Skeletal muscle tissue (tissue), 4 donors: ENCODE data around the gene TMEM240. TPM values are rescaled to one million over a fixed set of nuclear protein-coding genes. Genes with fewer than 3 reads are reported as not detected.
"Not testable (repeated sequence)": the region's sequence is repeated elsewhere in the genome, so short reads cannot be mapped to it uniquely, and the experiment has no call there.

Experiments
- H3K27ac ChIP-seq: one replicate; pipeline ENCODE4 v1.7.0; 2013; ENCODE audit warnings: mild to moderate bottlenecking, low read depth, low read length, inconsistent platforms
- H3K27me3 ChIP-seq, 3 donors: one replicate each; pipeline ENCODE4 v1.7.0; 2013; ENCODE audit warnings: low read length in 3 of 3; ENCODE audit not compliant: control insufficient read depth in 3 of 3, insufficient read depth in 3 of 3
- H3K36me3 ChIP-seq, 3 donors: one replicate each; pipeline ENCODE4 v1.7.0; 2013; ENCODE audit warnings: low read length in 3 of 3; ENCODE audit not compliant: control insufficient read depth in 3 of 3, insufficient read depth in 3 of 3
- H3K4me1 ChIP-seq, 3 donors: one replicate each; pipeline ENCODE4 v1.7.0; 2013; ENCODE audit warnings: low read length in 3 of 3, mild to moderate bottlenecking in 3 of 3; ENCODE audit not compliant: control insufficient read depth in 3 of 3, insufficient read depth in 3 of 3
- H3K4me3 ChIP-seq, 3 donors: one replicate each; pipeline ENCODE4 v1.7.0; 2013; ENCODE audit warnings: low read length in 3 of 3
- H3K9ac ChIP-seq, 3 donors: one replicate each; pipeline ENCODE4 v1.7.0; 2013; ENCODE audit warnings: low read length in 3 of 3, mild to moderate bottlenecking in 3 of 3, moderate library complexity in 2 of 3, low read depth in 1 of 3
- H3K9me3 ChIP-seq, 3 donors: one replicate each; pipeline ENCODE4 v1.7.0; 2013; ENCODE audit warnings: low read length in 3 of 3; ENCODE audit not compliant: control insufficient read depth in 3 of 3
- total RNA-seq: library from RNA; depleted of rRNA; stranded (reverse); fragments of >200 nt; gene quantifications from one replicate; pipeline ENCODE4 v1.2.3, GENCODE V29; 2014
- donor health status: Osteomylitis.

The TMEM240 gene
- total RNA-seq, 1 donor from 2014 or later: 2.1 TPM

- Histone ChIP-seq H3K36me3 (peaks cover 44 to 56% (median 46%) of the 10 kb centered on the region in 3 donors), H3K27ac (no peak overlapping the region), H3K9ac (no peak overlapping the region), H3K4me1 (no peaks in the 10 kb centered on the region), H3K4me3 (no peak overlapping the region), H3K27me3 (no peaks in the 10 kb centered on the region), H3K9me3 (no peaks in the 10 kb centered on the region)
These were observed 52.7 kb downstream of the TMEM240 start for GRCh38 chr1:1487701-1488100.

GRCh38 chr1:1485755-1486317 lies 54.6 kb downstream of the TMEM240 start:
- not testable (repeated sequence) for H3K27ac ChIP-seq, H3K4me1 ChIP-seq, H3K9ac ChIP-seq, H3K4me3 ChIP-seq, H3K27me3 ChIP-seq, H3K9me3 ChIP-seq
- peaks cover 39 to 54% (median 42%) of the 10 kb centered on the region in 3 donors for H3K36me3 ChIP-seq

GRCh38 chr1:1484976-1485750 lies 55.3 kb downstream of the TMEM240 start:
- H3K27me3 ChIP-seq, H3K9me3 ChIP-seq, H3K4me3 ChIP-seq, H3K9ac ChIP-seq, H3K4me1 ChIP-seq, H3K27ac ChIP-seq: not testable (repeated sequence)
- peaks cover 39 to 53% (median 42%) of the 10 kb centered on the region in 3 donors for H3K36me3 ChIP-seq

Other genes with a start within 250 kb of the TMEM240 start
- gene ACAP3, start 232.7 kb downstream of the TMEM240 start, total RNA-seq: 23.5 TPM
- gene PUSL1, start 232.0 kb downstream of the TMEM240 start, total RNA-seq: 4.7 TPM
- gene INTS11, start 216.0 kb downstream of the TMEM240 start, total RNA-seq: 27.1 TPM
- gene CPTP, start 215.8 kb downstream of the TMEM240 start, total RNA-seq: 8.4 TPM
- gene TAS1R3, start 209.3 kb downstream of the TMEM240 start, total RNA-seq: 1.6 TPM
- gene DVL1, start 191.2 kb downstream of the TMEM240 start, total RNA-seq: 44.9 TPM
- 60.0 TPM for gene MXRA8, start 182.1 kb downstream of the TMEM240 start, total RNA-seq
- 51.7 TPM for gene AURKAIP1, start 165.4 kb downstream of the TMEM240 start, total RNA-seq
- 55.3 TPM for gene CCNL2, start 141.3 kb downstream of the TMEM240 start, total RNA-seq
- 75.7 TPM for gene MRPL20, start 133.3 kb downstream of the TMEM240 start, total RNA-seq
- 5.7 TPM for gene ANKRD65, start 119.3 kb downstream of the TMEM240 start, total RNA-seq
- 11.0 TPM for gene VWA1, start 104.9 kb downstream of the TMEM240 start, total RNA-seq
- not detected for gene ATAD3C, start 90.9 kb downstream of the TMEM240 start, total RNA-seq
- 16.7 TPM for gene ATAD3B, start 68.9 kb downstream of the TMEM240 start, total RNA-seq
- gene ATAD3A, start 28.5 kb downstream of the TMEM240 start, total RNA-seq: 6.8 TPM
- gene SSU72, start 34.2 kb upstream of the TMEM240 start, total RNA-seq: 40.2 TPM
- gene FNDC10, start 59.5 kb upstream of the TMEM240 start, total RNA-seq: not detected
- 49.6 TPM for gene MIB2, start 74.9 kb upstream of the TMEM240 start, total RNA-seq
- 17.2 TPM for gene MMP23B, start 91.5 kb upstream of the TMEM240 start, total RNA-seq
- gene CDK11B, start 118.4 kb upstream of the TMEM240 start, total RNA-seq: 8.4 TPM
- 15.7 TPM for gene SLC35E2B, start 152.2 kb upstream of the TMEM240 start, total RNA-seq
- gene CDK11A, start 183.7 kb upstream of the TMEM240 start, total RNA-seq: 16.7 TPM
- 11.5 TPM for gene NADK, start 237.8 kb upstream of the TMEM240 start, total RNA-seq